Measurements from ENCODE around the gene PRPS1L1. TPM values are rescaled to one million over a fixed set of nuclear protein-coding genes. Genes with fewer than 3 reads are reported as not detected.

The PRPS1L1 gene
- total and polyA plus RNA-seq, 10 of the 15 experiments (the other 5 are each of a cell fraction or from before 2014, with no cell fraction given), result not detected

DNA sequence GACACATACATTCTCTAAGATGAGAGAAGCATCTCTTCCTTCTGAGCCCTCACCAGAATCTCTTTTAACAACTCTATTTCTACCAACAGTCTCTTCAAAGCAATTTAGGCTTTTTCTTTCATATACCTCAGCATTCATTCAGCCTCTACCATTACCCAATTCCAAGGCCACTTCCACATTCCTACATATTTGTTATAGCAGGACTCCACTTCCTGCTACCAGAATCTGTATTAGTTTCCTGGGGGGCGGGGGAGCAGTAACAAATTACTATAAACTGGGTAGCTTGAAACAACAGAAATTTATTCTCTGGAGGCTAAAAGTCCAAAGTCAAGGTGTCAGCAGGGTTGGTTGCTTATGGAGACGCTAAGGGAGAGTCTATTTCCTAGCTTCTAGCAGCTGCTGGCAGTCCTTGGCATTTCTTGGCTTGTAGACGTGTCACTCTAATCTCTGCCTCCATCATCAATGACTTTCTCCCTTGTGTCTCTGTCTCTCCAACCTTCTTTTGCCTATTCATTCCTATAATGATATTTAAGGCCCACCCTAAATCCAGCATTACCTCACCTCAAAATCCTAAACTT, 7.4 kb downstream of the PRPS1L1 start (continued):
- TF ChIP-seq, protein P1, sequence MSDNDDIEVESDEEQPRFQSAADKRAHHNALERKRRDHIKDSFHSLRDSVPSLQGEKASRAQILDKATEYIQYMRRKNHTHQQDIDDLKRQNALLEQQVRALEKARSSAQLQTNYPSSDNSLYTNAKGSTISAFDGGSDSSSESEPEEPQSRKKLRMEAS (IDR thresholded peaks at IDR 0.05; ENCODE audit: low read depth, low read length), result no peak
- TF ChIP-seq LARP7 (IDR thresholded peaks at IDR 0.05) (no peak), TBL1XR1 (IDR thresholded peaks at IDR 0.05; ENCODE audit: low read depth, low read length) (no peak), SUPT20H (IDR thresholded peaks at IDR 0.05; ENCODE audit: borderline replicate concordance, control insufficient read depth, low read depth, low read length) (no peak), POU2F2 (IDR thresholded peaks at IDR 0.05; ENCODE audit: borderline replicate concordance, low read depth, low read length) (no peak), RUNX3 (IDR thresholded peaks at IDR 0.05; ENCODE audit: low read length) (no peak)

DNA sequence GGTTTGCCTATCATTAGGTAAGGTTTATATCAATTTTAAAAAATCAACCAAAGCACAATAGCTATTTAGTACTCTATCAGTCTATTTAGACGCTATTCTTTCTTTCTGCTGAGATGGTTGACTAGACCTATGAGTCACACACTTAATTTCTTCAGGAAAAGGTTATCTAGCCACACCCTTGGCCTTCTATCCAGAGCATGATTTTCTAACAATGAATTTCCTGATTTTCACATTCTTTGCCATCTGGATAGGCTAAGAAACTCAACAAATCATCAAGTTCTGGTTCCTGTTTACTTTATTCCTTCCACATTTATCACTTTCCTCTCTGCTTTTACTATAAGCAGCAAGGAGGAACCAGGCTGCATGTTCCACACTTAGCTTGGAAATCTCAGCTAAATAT, 8.1 kb downstream of the PRPS1L1 start:
- DNase-seq (ENCODE audit: low read depth, low spot score) (no peak), ATAC-seq (no peak), FAIRE-seq (no peak)
- RAD21 ChIA-PET (ENCODE audit: unreplicated experiment), result no interaction called here
- POLR2A ChIA-PET, result no interaction called here
- no peaks in the 10 kb centered on the region for H3K9me3 ChIP-seq (replicated peaks; ENCODE audit: control insufficient read depth, insufficient read depth, low read length)
- intact Hi-C loops (cut with micrococcal nuclease; ENCODE audit: unreplicated experiment) (no loop called here), in situ Hi-C loops (cut with MboI) (no loop called here)
- TF ChIP-seq TBL1XR1 (IDR thresholded peaks at IDR 0.05; ENCODE audit: low read depth, low read length) (no peak), SIN3A (IDR thresholded peaks at IDR 0.05; ENCODE audit: low read depth, low read length) (no peak), NFYB (IDR thresholded peaks at IDR 0.05; ENCODE audit: insufficient read depth, low read depth, low read length) (no peak)
- TF ChIP-seq, protein P2, sequence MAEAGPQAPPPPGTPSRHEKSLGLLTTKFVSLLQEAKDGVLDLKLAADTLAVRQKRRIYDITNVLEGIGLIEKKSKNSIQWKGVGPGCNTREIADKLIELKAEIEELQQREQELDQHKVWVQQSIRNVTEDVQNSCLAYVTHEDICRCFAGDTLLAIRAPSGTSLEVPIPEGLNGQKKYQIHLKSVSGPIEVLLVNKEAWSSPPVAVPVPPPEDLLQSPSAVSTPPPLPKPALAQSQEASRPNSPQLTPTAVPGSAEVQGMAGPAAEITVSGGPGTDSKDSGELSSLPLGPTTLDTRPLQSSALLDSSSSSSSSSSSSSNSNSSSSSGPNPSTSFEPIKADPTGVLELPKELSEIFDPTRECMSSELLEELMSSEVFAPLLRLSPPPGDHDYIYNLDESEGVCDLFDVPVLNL (IDR thresholded peaks at IDR 0.05; ENCODE audit: low read depth, low read length), result no peak
- no peaks in the 10 kb centered on the region; a peak in 1 of 4 replicates for H3K27me3 ChIP-seq (replicated peaks in 1 of 2; ENCODE audit: control insufficient read depth in 2 of 2, insufficient read depth in 2 of 2, low read length in 1 of 2)
- H3K4me3 ChIP-seq, result no peak overlapping the region
- H3K36me3 ChIP-seq (ENCODE audit: control insufficient read depth in 2 of 2, insufficient read depth in 2 of 2, low read length in 1 of 2), result no peaks in the 10 kb centered on the region
- SMC1A ChIA-PET (ENCODE audit: uncharacterized antibody, unreplicated experiment), result interaction anchor here (0.6 kb wide), 1 partner anchor 10 kb away, joined by 3 read pairs; no protein-coding TSS in a partner anchor
- H3K79me2 ChIP-seq (ENCODE audit: control insufficient read depth, insufficient read depth, low read length), result no peaks in the 10 kb centered on the region
- no peak overlapping the region for H3K4me2 ChIP-seq (ENCODE audit: control insufficient read depth, insufficient read depth)
- H3K27ac ChIP-seq (ENCODE audit: control insufficient read depth, insufficient read depth), result no peak overlapping the region
- H2AFZ ChIP-seq (ENCODE audit: control insufficient read depth, low read depth, low read length), result no peak overlapping the region
- BruUV-seq (replicated peaks), result no TSS peak
- no peaks in the 10 kb centered on the region for H3K4me1 ChIP-seq (ENCODE audit: control insufficient read depth, insufficient read depth, low read length)
- CTCF ChIA-PET, result no interaction called here
- 10% methylated on average over 1 of the region's 1 CpG for WGBS (ENCODE audit: insufficient coverage, insufficient replicate concordance, low lambda C conversion rate, missing lambda C conversion rate)
- no peak overlapping the region for H3K9ac ChIP-seq (ENCODE audit: control insufficient read depth, insufficient read depth, low read length)
- H4K20me1 ChIP-seq (ENCODE audit: control insufficient read depth, insufficient read depth), result no peaks in the 10 kb centered on the region
